Spleen (tissue), 11 donors: ENCODE results near the gene EMX1. TPM values are rescaled to one million over a fixed set of nuclear protein-coding genes. Genes with fewer than 3 reads are reported as not detected.

Source experiments
- DNase-seq: peaks from one replicate; pipeline ENCODE4 v3.0.0-alpha.2; 2020
- H3K27ac ChIP-seq, 8 donors: fragments of 200-600 bp; sonication (generic) in 7 of 8; 1 replicate in 4 of 8; 2 replicates in 4 of 8; pipeline versions ENCODE4 v1.5.0 to v1.8.0; 2016 to 2021; ENCODE audit warnings: inconsistent platforms in 4 of 8, mild to moderate bottlenecking in 4 of 8, moderate library complexity in 1 of 8
- H3K27me3 ChIP-seq, 7 donors: fragments of 200-600 bp; sonication (generic) in 6 of 7; replicated peaks in 1 of 7; 1 replicate in 4 of 7; 2 replicates in 3 of 7; pipeline versions ENCODE4 v1.5.0 to v1.8.0; 2016 to 2021; ENCODE audit warnings: inconsistent platforms in 3 of 7, mild to moderate bottlenecking in 1 of 7
- H3K36me3 ChIP-seq, 6 donors: fragments of 200-600 bp; sonication (generic) in 5 of 6; 1 replicate in 4 of 6; 2 replicates in 2 of 6; pipeline versions ENCODE4 v1.5.0 to v1.8.0; 2016 to 2021; ENCODE audit warnings: inconsistent platforms in 2 of 6
- H3K4me1 ChIP-seq, 6 donors: fragments of 200-600 bp; sonication (generic) in 5 of 6; 1 replicate in 3 of 6; 2 replicates in 3 of 6; pipeline versions ENCODE4 v1.5.0 to v1.8.0; 2016 to 2021; ENCODE audit warnings: inconsistent platforms in 3 of 6
- H3K4me3 ChIP-seq, 8 donors: fragments of 200-600 bp; sonication (generic) in 7 of 8; 1 replicate in 4 of 8; 2 replicates in 4 of 8; pipeline versions ENCODE4 v1.5.0 to v1.8.0; 2016 to 2021; ENCODE audit warnings: inconsistent platforms in 4 of 8, mild to moderate bottlenecking in 4 of 8, moderate library complexity in 2 of 8
- H3K9me3 ChIP-seq, 8 donors: fragments of 200-600 bp; sonication (generic) in 7 of 8; 1 replicate in 4 of 8; 2 replicates in 4 of 8; pipeline versions ENCODE4 v1.5.0 to v1.8.0; 2016 to 2021; ENCODE audit warnings: inconsistent platforms in 4 of 8
- POLR2A ChIP-seq, 3 donors: fragments of 450-650 bp; IDR thresholded peaks; one replicate each; pipeline ENCODE4 v1.5.1; 2017; ENCODE audit warnings: antibody characterized with exemption in 3 of 3, mild to moderate bottlenecking in 1 of 3
- POLR2AphosphoS5 ChIP-seq, 3 donors: sonication (generic); formaldehyde crosslinking; IDR thresholded peaks; one replicate each; pipeline ENCODE4 v1.5.1; 2017; ENCODE audit warnings: antibody characterized with exemption in 3 of 3
- WGBS, 5 donors: extraction: QIAGEN DNeasy Blood & Tissue Kit in 3 of 5; methylation state at CpG; one replicate each; pipeline versions ENCODE4 v1.1.5 to v1.1.7; 2013 to 2018; 5-methylcytosine and 5-hydroxymethylcytosine counted together
- intact Hi-C: fragments of 100-400 bp; cut with DNase I; formaldehyde crosslinking; loops from one replicate; pipeline ENCODE4 v1.15.0; 2023; ENCODE audit warnings: low total_unique reads
- polyA plus RNA-seq, 3 donors: library from polyadenylated mRNA; stranded (reverse); fragments of 200-250 nt; gene quantifications; one replicate each; pipeline ENCODE4 v1.2.1, GENCODE V29; 2013
- total RNA-seq, 7 donors: library from RNA; depleted of rRNA in 3 of 7; stranded (reverse); fragments of >200 nt in 3 of 7; fragmentation: NEBNext Ultra II Directional in 4 of 7; extraction: Animal tissue kit (Norgen Biotek cat#: 25700) in 4 of 7; gene quantifications; one replicate each; pipeline versions ENCODE4 v1.1.0 to v1.2.1, GENCODE V29; 2016 to 2021
- TF ChIP-seq, protein P1 (sequence below), 11 experiments: fragments of 200-600 bp in 7 of 11; fragments of 450-650 bp in 4 of 11; sonication (generic) in 4 of 11; IDR thresholded peaks in 8 of 11; conservative IDR thresholded peaks in 3 of 11; 1 replicate in 7 of 11; 2 replicates in 4 of 11; pipeline versions ENCODE4 v1.4.0 to v1.8.0; 2016 to 2021; ENCODE audit warnings: antibody characterized with exemption in 11 of 11, inconsistent platforms in 4 of 11, mild to moderate bottlenecking in 1 of 11
- donor health status: healthy with polysubstance abuse.
- donor health status: DM: no; HTN: no; CAD: no; lungs with moderate emphysema.
- donor health status: DM: no; HTN: no; CAD: no.
- donor health status: Bipolar disorder and iron deficiency.
- donor health status: healthy.
- donor health status: DM: no; HTN: no; CAD: no.
- donor health status: DM: yes; HTN: yes; CAD: no.

The EMX1 gene
- total and polyA plus RNA-seq, 10 donors, result not detected

DNA sequence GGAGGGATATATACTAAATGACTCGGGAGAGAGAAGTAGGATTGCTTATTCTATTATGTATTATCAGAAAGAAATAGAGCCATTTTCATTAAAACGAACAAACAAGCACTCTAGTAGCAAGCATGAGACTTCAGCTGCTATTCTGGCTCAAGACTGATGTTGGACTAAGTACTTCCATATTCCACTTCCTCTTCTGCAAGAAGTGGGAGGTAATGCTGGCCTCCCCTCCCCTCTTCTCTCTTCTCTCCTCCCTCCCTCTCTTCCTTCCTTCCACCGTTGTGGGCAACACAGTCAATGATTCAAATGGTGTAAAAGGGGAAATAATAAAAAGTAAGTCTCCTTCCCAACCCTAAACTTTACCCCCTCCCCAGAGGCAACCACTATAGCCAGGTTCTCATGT, 62.6 kb downstream of the EMX1 start:
- Histone ChIP-seq H3K27ac (peak overlapping the region in 4 of 8 donors; percentile 8 to 54 (median 36)), H3K9me3 (no peaks in the 10 kb centered on the region), H3K36me3 (peaks cover 0 to 56% (median 0%) of the 10 kb centered on the region in 6 donors), H3K4me3 (no peak overlapping the region), H3K4me1 (peaks cover 0 to 24% (median 9%) of the 10 kb centered on the region in 6 donors), H3K27me3 (no peaks in the 10 kb centered on the region)
- 25 to 33% (median 30%) methylated on average over 3 of the region's 3 CpGs for WGBS, 5 donors
- peak; percentile 9 for DNase-seq
- intact Hi-C loops, result no loop called here
- TF ChIP-seq POLR2AphosphoS5 (IDR thresholded peaks at IDR 0.05), result peak in 1 of 3 donors; percentile 19
- TF ChIP-seq, protein P1, sequence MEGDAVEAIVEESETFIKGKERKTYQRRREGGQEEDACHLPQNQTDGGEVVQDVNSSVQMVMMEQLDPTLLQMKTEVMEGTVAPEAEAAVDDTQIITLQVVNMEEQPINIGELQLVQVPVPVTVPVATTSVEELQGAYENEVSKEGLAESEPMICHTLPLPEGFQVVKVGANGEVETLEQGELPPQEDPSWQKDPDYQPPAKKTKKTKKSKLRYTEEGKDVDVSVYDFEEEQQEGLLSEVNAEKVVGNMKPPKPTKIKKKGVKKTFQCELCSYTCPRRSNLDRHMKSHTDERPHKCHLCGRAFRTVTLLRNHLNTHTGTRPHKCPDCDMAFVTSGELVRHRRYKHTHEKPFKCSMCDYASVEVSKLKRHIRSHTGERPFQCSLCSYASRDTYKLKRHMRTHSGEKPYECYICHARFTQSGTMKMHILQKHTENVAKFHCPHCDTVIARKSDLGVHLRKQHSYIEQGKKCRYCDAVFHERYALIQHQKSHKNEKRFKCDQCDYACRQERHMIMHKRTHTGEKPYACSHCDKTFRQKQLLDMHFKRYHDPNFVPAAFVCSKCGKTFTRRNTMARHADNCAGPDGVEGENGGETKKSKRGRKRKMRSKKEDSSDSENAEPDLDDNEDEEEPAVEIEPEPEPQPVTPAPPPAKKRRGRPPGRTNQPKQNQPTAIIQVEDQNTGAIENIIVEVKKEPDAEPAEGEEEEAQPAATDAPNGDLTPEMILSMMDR (IDR thresholded peaks at IDR 0.05 in 8 of 11, conservative IDR thresholded peaks at IDR 0.05 in 3 of 11), result no peak

DNA sequence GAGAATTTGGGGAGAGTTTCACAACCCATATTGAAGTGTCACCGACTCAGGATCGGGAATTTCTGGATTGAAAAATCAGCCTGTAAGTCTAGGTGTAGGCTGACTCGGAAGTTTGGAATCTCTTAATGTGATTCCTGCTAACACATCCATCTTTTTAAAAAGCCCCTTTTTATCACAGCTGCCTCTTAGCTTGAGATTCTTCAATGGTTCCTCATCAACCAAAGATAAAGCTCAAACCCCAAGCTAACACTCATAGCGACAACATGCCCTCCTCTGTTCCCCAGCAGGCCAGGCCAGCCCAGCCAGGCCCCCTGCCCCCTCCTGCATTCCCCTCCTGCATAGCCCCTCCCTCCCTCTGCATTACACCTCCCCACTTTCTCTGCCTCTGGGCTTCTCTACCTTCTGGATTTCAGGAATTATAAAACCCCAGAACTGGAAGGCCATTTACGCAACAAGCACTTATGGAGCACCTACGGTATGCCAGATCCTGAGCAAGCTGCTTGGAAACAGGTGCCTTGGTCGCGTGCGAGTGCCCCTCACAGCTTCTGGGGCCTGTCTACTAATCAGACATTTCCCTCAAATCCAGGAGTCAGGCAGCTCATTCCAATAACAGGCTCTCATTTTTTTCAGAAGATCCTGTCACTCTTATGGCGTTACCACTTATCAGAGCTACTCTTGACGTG, 63.4 kb downstream of the EMX1 start:
- WGBS, 5 donors, result 91 to 94% (median 92%) methylated on average over 11 of the region's 11 CpGs
- TF ChIP-seq POLR2AphosphoS5 (IDR thresholded peaks at IDR 0.05), result no peak
- TF ChIP-seq, protein P1 (IDR thresholded peaks at IDR 0.05 in 8 of 11, conservative IDR thresholded peaks at IDR 0.05 in 3 of 11), result no peak
- TF ChIP-seq POLR2A (IDR thresholded peaks at IDR 0.05), result no peak
- Histone ChIP-seq H3K27me3 (no peaks in the 10 kb centered on the region), H3K4me1 (peaks cover 0 to 24% (median 9%) of the 10 kb centered on the region in 6 donors), H3K4me3 (no peak overlapping the region), H3K27ac (peak overlapping the region in 3 of 8 donors; percentile 35 to 54 (median 36)), H3K36me3 (peaks cover 0 to 56% (median 0%) of the 10 kb centered on the region in 6 donors), H3K9me3 (no peaks in the 10 kb centered on the region)
- peak; percentile 47 for DNase-seq
- intact Hi-C loops, result no loop called here

DNA sequence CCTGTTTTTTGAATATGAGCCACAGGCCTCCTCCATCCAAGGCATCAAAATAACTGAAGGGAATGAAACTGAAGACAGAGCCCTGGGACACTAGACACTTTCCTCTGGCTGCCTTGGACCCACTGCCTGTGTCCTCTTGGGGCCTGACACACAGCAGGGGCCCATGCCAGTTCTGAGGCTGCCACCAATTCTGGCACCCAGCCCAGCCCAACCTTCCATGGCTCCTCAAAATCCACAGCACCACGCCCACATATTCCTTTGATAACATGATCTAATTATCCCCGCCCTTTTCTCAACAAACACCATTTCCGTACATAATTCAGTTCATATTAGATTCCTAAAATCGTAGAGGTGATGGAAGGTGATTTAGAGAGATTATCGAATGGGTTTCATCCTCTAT, 64.2 kb downstream of the EMX1 start:
- DNase-seq, result peak; percentile 40
- H3K4me3 ChIP-seq, result no peak overlapping the region
- intact Hi-C loops, result no loop called here
- H3K27me3 ChIP-seq, result no peaks in the 10 kb centered on the region
- no peaks in the 10 kb centered on the region for H3K9me3 ChIP-seq
- H3K27ac ChIP-seq, result no peak overlapping the region
- TF ChIP-seq, protein P1 (IDR thresholded peaks at IDR 0.05 in 8 of 11, conservative IDR thresholded peaks at IDR 0.05 in 3 of 11), result no peak
- TF ChIP-seq POLR2AphosphoS5 (IDR thresholded peaks at IDR 0.05) (no peak), POLR2A (IDR thresholded peaks at IDR 0.05) (no peak)
- H3K4me1 ChIP-seq, result peaks cover 0 to 24% (median 9%) of the 10 kb centered on the region in 6 donors
- WGBS, 5 donors, result 92 to 99% (median 96%) methylated on average over 5 of the region's 5 CpGs
- H3K36me3 ChIP-seq, result peaks cover 0 to 56% (median 4%) of the 10 kb centered on the region in 6 donors

DNA sequence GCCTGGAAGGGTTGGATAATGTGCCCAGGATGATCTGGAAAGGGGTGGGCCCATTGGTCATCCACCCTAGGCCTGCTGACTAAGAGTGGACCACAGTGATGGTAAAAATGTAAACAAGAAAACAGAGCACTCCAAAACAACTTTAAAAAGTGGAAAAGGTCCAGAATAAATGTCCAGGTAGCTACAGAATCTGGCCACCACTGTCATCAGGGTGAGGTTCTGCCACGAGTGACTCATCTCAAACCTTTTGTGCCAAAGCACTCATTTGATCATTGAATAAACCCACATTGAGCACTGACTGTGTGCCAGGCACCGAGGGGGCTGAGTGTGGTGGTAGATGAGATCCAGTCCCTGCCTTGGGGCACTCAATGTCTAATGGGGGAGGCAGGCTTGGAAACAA, 64.9 kb downstream of the EMX1 start:
- DNase-seq, result no peak
- peaks cover 0 to 56% (median 9%) of the 10 kb centered on the region in 6 donors for H3K36me3 ChIP-seq
- H3K9me3 ChIP-seq, result no peaks in the 10 kb centered on the region
- H3K4me3 ChIP-seq, result no peak overlapping the region
- peaks cover 0 to 24% (median 9%) of the 10 kb centered on the region in 6 donors for H3K4me1 ChIP-seq
- H3K27me3 ChIP-seq, result no peaks in the 10 kb centered on the region
- WGBS, 5 donors, result 73 to 93% (median 86%) methylated on average over 2 of the region's 2 CpGs
- no peak overlapping the region for H3K27ac ChIP-seq
- TF ChIP-seq, protein P1 (IDR thresholded peaks at IDR 0.05 in 8 of 11, conservative IDR thresholded peaks at IDR 0.05 in 3 of 11), result no peak
- no peak for TF ChIP-seq POLR2AphosphoS5 (IDR thresholded peaks at IDR 0.05)
- TF ChIP-seq POLR2A (IDR thresholded peaks at IDR 0.05), result no peak
- intact Hi-C loops, result no loop called here
